KOPT-K1 (cell line): ENCODE measurements around the gene GPR137B.

ENCODE experiments used
- H3K27ac ChIP-seq: fragments of 200-600 bp; sonication (generic); 2 replicates; pipeline ENCODE4 v1.5.1; 2016; ENCODE audit warnings: antibody characterized with exemption, mild to moderate bottlenecking, low read depth, low read length; ENCODE audit not compliant: poor library complexity, severe bottlenecking
- H3K36me3 ChIP-seq: fragments of 200-600 bp; sonication (generic); 2 replicates; pipeline ENCODE4 v1.5.1; 2017; ENCODE audit warnings: antibody characterized with exemption, mild to moderate bottlenecking, low read length, moderate library complexity; ENCODE audit not compliant: insufficient read depth
- H3K9me3 ChIP-seq: fragments of 200-600 bp; sonication (generic); 2 replicates; pipeline ENCODE4 v1.5.1; 2017; ENCODE audit warnings: antibody characterized with exemption, low read length, mild to moderate bottlenecking; ENCODE audit not compliant: insufficient read depth, poor library complexity, severe bottlenecking

The GPR137B gene

DNA sequence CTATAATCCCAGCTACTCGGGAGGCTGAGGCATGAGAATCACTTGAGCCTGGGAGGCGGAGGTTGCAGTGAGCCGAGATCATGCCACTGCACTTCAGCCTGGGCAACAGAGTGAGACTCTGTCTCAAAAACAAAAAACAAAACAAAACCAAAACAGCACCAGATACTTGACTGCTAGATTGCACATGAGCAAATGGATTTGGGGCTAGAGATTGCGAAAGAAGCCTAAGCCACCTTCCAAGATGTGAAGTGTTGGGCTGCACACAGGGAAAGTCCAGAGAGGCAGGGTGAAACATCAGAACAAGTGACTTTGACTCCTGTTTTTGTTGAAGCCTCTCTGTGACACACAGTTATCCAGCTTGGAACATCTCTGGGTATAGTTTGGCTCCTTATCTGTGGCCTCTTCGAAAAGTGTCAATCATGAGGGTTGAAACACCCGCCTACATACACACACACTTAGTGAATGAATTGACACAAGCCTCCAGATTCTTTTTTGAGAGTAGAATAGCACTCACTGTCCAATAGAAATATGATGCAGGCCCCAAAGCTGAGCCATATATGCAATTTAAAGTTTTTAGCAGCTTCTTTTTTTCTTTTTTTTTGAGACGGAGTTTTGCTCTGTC is 34.2 kb upstream of the GPR137B start:
- H3K36me3 ChIP-seq: no peaks in the 10 kb centered on the region
- no peaks in the 10 kb centered on the region for H3K9me3 ChIP-seq
- H3K27ac ChIP-seq: no peak overlapping the region

DNA sequence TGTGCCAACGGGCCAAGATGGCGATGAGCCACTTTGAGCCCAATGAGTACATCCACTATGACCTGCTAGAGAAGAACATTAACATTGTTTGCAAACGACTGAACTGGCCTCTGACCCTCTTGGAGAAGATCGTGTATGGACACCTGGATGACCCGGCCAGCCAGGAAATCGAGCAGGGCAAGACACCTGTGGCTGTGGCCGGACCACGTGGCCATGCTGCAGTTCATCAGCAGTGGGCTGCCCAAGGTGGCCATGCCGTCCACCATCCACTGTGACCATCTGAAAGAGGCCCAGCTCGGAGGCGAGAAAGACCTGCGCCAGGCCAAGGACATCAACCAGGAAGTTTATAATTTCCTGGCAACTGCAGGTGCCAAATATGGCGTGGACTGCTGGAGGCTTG is 32.2 kb upstream of the GPR137B start:
- Histone ChIP-seq H3K36me3 (no peaks in the 10 kb centered on the region), H3K27ac (no peak overlapping the region), H3K9me3 (no peaks in the 10 kb centered on the region)

GRCh38 chr1:236111527-236112331 is 30.6 kb upstream of the GPR137B start:
- H3K27ac ChIP-seq: no peak overlapping the region
- H3K36me3 ChIP-seq: no peaks in the 10 kb centered on the region
- H3K9me3 ChIP-seq: no peaks in the 10 kb centered on the region

- Histone ChIP-seq H3K27ac (no peak overlapping the region), H3K36me3 (no peaks in the 10 kb centered on the region), H3K9me3 (no peaks in the 10 kb centered on the region)
Measured at GRCh38 chr1:236112332-236112627, 30.1 kb upstream of the GPR137B start.

DNA sequence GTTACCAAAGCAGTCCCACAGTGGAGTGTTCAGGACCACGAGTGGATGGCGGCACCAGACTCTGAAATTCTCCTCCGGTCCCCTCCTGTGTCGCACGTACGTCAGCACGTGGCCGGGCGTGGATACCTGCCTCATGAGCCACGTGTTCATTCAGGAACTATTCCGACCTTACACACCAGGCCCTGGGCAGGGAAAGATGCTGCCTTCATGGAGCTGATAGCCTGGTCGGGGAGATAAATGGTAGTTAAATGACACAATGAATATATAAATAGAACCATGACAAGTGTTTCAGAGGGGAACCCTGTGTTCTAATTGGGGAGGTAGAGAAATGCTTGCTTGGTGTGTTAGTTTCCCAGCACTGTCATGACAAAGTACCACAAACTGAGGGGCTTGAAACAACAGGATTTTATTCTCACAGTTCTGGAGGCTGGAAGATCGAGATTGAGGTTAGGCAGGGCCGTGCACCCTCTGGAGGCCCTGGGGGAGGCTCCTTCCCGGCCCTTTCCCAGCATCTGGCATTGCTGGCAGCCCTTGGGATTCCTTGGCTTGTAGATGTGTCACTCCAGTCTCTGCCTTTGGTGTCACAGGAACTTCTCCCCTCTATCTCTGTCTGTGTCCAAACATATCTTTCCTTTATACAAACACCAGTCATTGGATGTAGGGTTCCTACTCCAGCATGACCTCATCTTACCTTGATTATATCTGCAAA is 28.9 kb upstream of the GPR137B start:
- Histone ChIP-seq H3K36me3 (no peaks in the 10 kb centered on the region), H3K9me3 (no peaks in the 10 kb centered on the region)

GRCh38 chr1:236114076-236114747 is 28.1 kb upstream of the GPR137B start:
- Histone ChIP-seq H3K36me3 (no peaks in the 10 kb centered on the region), H3K27ac (no peak overlapping the region), H3K9me3 (no peaks in the 10 kb centered on the region)

More for the DNA sequence above, 28.9 kb upstream of the GPR137B start:
- no peak overlapping the region for H3K27ac ChIP-seq

- H3K27ac ChIP-seq: no peak overlapping the region
- no peaks in the 10 kb centered on the region for H3K36me3 ChIP-seq
- no peaks in the 10 kb centered on the region for H3K9me3 ChIP-seq
Measured at GRCh38 chr1:236117710-236118109, 24.6 kb upstream of the GPR137B start.

- Histone ChIP-seq H3K36me3 (no peaks in the 10 kb centered on the region), H3K27ac (no peak overlapping the region)
Measured at GRCh38 chr1:236119943-236120484, 22.3 kb upstream of the GPR137B start.

GRCh38 chr1:236120721-236121153 is 21.6 kb upstream of the GPR137B start:
- Histone ChIP-seq H3K36me3 (no peaks in the 10 kb centered on the region), H3K27ac (no peak overlapping the region), H3K9me3 (no peaks in the 10 kb centered on the region)

More at GRCh38 chr1:236119943-236120484, 22.3 kb upstream of the GPR137B start:
- no peaks in the 10 kb centered on the region for H3K9me3 ChIP-seq

GRCh38 chr1:236122176-236122575 is 20.2 kb upstream of the GPR137B start:
- no peak overlapping the region for H3K27ac ChIP-seq

GRCh38 chr1:236123563-236123962 is 18.8 kb upstream of the GPR137B start:
- H3K36me3 ChIP-seq: no peaks in the 10 kb centered on the region
- no peaks in the 10 kb centered on the region for H3K9me3 ChIP-seq
- H3K27ac ChIP-seq: no peak overlapping the region

More at GRCh38 chr1:236122176-236122575, 20.2 kb upstream of the GPR137B start:
- Histone ChIP-seq H3K9me3 (no peaks in the 10 kb centered on the region), H3K36me3 (no peaks in the 10 kb centered on the region)

DNA sequence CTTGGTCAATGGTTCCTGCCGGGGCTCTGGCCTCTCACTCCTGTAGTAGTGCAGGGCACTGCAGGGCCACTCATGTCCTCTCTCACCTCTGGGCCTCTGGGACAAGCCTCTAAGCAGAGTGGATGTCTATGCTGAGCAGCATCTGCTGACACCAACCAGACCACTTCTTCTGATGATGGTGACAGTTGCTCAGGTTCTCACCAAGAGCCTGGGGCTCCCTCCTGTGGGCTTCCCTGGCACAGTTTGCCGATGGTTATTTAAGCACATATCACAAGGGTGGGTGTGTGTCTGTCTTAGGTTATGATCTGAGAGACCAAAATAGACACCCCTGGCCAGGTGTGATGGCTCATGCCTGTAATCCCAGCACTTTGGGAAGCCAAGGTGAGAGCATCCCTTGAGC is 17.4 kb upstream of the GPR137B start:
- H3K27ac ChIP-seq: no peak overlapping the region
- H3K9me3 ChIP-seq: no peaks in the 10 kb centered on the region
- H3K36me3 ChIP-seq: no peaks in the 10 kb centered on the region

DNA sequence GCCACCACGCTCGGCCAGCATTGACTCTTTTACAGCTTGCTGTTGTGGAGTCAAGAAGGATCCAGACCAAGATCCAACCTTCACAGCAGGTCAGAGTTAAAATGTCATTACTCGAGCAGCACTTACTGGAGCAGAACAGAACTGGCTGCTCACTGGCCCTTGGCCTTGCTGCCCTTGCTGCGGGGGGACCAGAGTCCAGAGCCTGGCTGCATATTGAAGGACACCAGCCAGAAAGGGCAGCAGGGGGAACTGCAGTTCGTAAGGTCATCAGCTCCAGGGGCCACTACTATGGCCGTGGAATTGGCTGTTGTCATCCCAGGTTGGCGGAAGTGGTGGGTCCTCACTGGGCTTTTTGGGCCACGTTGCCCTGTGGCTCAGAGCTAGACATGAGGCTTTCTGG is 15.3 kb upstream of the GPR137B start:
- no peaks in the 10 kb centered on the region for H3K9me3 ChIP-seq
- H3K27ac ChIP-seq: no peak overlapping the region
- no peaks in the 10 kb centered on the region for H3K36me3 ChIP-seq

DNA sequence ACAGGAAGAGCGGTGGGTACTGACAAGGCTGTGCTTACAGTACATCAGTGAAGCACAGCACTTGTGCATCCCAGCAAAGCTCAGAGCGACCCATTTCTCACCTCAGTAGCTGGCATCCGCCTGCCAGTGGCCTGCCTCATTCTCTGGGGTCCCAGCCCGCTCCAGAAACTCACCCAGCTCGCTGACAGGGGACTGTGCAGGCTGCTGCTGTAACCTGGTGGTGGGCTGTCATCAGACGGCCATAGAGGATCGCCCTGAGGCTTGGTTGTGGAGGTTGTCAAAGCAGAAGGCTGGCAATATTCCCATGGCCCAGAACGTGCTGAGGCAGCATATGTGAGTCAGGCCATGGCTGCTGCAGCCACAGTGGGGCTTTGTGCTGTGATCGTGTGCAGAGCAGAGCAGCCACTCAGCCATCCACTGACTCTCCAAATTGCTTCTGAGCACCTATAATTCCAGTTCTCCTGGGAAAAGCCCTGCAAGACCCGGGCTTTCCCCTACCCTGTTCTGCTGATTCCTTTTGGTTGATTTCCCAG is 13.6 kb upstream of the GPR137B start:
- no peaks in the 10 kb centered on the region for H3K36me3 ChIP-seq
- H3K9me3 ChIP-seq: no peaks in the 10 kb centered on the region
- H3K27ac ChIP-seq: no peak overlapping the region

- no peaks in the 10 kb centered on the region for H3K9me3 ChIP-seq
- H3K27ac ChIP-seq: no peak overlapping the region
- H3K36me3 ChIP-seq: no peaks in the 10 kb centered on the region
Measured at GRCh38 chr1:236129306-236129705, 13.0 kb upstream of the GPR137B start.
